Breast epithelium (tissue), 4 donors: ENCODE measurements around the gene RAD50. TPM values are rescaled to one million over a fixed set of nuclear protein-coding genes. Genes with fewer than 3 reads are reported as not detected.
A peak's percentile ranks its signal among the peaks of the same experiment; 100 is the strongest.
"Not testable (repeated sequence)": the region's sequence is repeated elsewhere in the genome, so short reads cannot be mapped to it uniquely, and the experiment has no call there.

Experiments used
- DNase-seq, 2 donors: peaks; one replicate each; pipeline ENCODE4 v3.0.0-alpha.2; 2019; ENCODE audit warnings: low spot score in 2 of 2
- H3K27ac ChIP-seq, 2 donors: fragments of 200-600 bp; sonication (generic) in 1 of 2; one replicate each; pipeline ENCODE4 v1.5.1; 2016 to 2019; ENCODE audit warnings: mild to moderate bottlenecking in 1 of 2
- H3K27me3 ChIP-seq, 2 donors: fragments of 200-600 bp; sonication (generic) in 1 of 2; one replicate each; pipeline versions ENCODE4 v1.5.1 to v1.6.0; 2017 to 2019; ENCODE audit warnings: control low read depth in 1 of 2, mild to moderate bottlenecking in 1 of 2
- H3K36me3 ChIP-seq: fragments of 200-600 bp; one replicate; pipeline ENCODE4 v1.5.1; 2019
- H3K4me1 ChIP-seq, 2 donors: fragments of 200-600 bp; sonication (generic); one replicate each; pipeline ENCODE4 v1.5.1; 2016 to 2019; ENCODE audit warnings: control low read depth in 1 of 2
- H3K4me3 ChIP-seq, 3 donors: fragments of 200-600 bp; sonication (generic); 1 replicate in 2 of 3; 2 replicates in 1 of 3; pipeline ENCODE4 v1.5.1; 2016 to 2019; ENCODE audit warnings: mild to moderate bottlenecking in 3 of 3, moderate library complexity in 2 of 3
- H3K9me3 ChIP-seq, 2 donors: fragments of 200-600 bp; sonication (generic) in 1 of 2; one replicate each; pipeline ENCODE4 v1.5.1; 2016 to 2019; ENCODE audit warnings: control low read depth in 1 of 2
- POLR2A ChIP-seq: fragments of 450-650 bp; IDR thresholded peaks from one replicate; pipeline ENCODE4 v1.6.1; 2016; ENCODE audit warnings: antibody characterized with exemption, mild to moderate bottlenecking, moderate library complexity
- POLR2AphosphoS5 ChIP-seq, 3 donors: sonication (generic); formaldehyde crosslinking; IDR thresholded peaks; one replicate each; pipeline ENCODE4 v1.6.1; 2017; ENCODE audit warnings: antibody characterized with exemption in 3 of 3
- intact Hi-C: fragments of 100-400 bp; cut with DNase I; formaldehyde crosslinking; loops from one replicate; pipeline ENCODE4 v1.15.1; 2023; ENCODE audit warnings: low total_unique reads
- total RNA-seq, 3 donors: library from RNA; depleted of rRNA; stranded (reverse); fragments of >200 nt; gene quantifications; one replicate each; pipeline ENCODE4 v1.1.0, GENCODE V29; 2016
- TF ChIP-seq, protein P1 (sequence below), 3 donors: fragments of 450-650 bp; IDR thresholded peaks; one replicate each; pipeline ENCODE4 v1.5.1; 2016 to 2017; ENCODE audit warnings: antibody characterized with exemption in 3 of 3, mild to moderate bottlenecking in 3 of 3, moderate library complexity in 3 of 3

The RAD50 gene
- total RNA-seq, 3 donors from 2014 or later, result 44.2 to 47.4 (median 44.6) TPM

- Histone ChIP-seq H3K4me3 (no peak overlapping the region), H3K4me1 (no peaks in the 10 kb centered on the region), H3K9me3 (no peaks in the 10 kb centered on the region), H3K27ac (no peak overlapping the region), H3K36me3 (no peaks in the 10 kb centered on the region), H3K27me3 (no peaks in the 10 kb centered on the region)
- TF ChIP-seq POLR2AphosphoS5 (IDR thresholded peaks at IDR 0.05) (no peak), POLR2A (no peak)
- no peak for DNase-seq
- intact Hi-C loops, result no loop called here
These were observed 9.5 kb upstream of the RAD50 start for GRCh38 chr5:132547269-132547668.

DNA sequence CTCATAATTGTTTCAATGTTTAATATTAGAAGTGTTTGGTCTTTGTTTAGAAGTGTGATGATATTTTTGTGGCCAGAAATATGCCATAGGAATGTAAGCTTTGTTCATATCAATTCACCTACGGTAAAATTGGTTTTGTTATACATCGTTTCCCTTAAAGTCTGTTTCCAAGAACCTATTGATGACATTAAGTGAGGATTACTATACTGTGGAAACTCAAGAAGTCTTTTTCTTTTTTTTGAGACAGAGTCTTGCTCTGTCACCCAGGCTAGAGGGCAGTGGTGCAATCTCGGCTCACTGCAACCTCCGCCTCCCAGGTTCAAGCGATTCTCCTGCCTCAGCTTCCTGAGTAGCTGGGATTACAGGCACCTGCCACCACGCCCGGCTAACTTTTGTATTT, 7.9 kb upstream of the RAD50 start:
- DNase-seq, H3K27ac ChIP-seq, H3K27me3 ChIP-seq, H3K9me3 ChIP-seq, H3K4me3 ChIP-seq, H3K4me1 ChIP-seq, intact Hi-C loops, H3K36me3 ChIP-seq: not testable (repeated sequence)

- H3K4me1 ChIP-seq, result no peaks in the 10 kb centered on the region
- TF ChIP-seq POLR2AphosphoS5 (IDR thresholded peaks at IDR 0.05), result no peak
- TF ChIP-seq, protein P1, sequence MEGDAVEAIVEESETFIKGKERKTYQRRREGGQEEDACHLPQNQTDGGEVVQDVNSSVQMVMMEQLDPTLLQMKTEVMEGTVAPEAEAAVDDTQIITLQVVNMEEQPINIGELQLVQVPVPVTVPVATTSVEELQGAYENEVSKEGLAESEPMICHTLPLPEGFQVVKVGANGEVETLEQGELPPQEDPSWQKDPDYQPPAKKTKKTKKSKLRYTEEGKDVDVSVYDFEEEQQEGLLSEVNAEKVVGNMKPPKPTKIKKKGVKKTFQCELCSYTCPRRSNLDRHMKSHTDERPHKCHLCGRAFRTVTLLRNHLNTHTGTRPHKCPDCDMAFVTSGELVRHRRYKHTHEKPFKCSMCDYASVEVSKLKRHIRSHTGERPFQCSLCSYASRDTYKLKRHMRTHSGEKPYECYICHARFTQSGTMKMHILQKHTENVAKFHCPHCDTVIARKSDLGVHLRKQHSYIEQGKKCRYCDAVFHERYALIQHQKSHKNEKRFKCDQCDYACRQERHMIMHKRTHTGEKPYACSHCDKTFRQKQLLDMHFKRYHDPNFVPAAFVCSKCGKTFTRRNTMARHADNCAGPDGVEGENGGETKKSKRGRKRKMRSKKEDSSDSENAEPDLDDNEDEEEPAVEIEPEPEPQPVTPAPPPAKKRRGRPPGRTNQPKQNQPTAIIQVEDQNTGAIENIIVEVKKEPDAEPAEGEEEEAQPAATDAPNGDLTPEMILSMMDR (IDR thresholded peaks at IDR 0.05), result no peak
- no peak overlapping the region for H3K27ac ChIP-seq
- H3K36me3 ChIP-seq, result no peaks in the 10 kb centered on the region
- DNase-seq, result no peak
- no peaks in the 10 kb centered on the region for H3K9me3 ChIP-seq
- no peak overlapping the region for H3K4me3 ChIP-seq
- H3K27me3 ChIP-seq, result no peaks in the 10 kb centered on the region
- intact Hi-C loops, result no loop called here
These were observed 7.2 kb upstream of the RAD50 start for GRCh38 chr5:132549576-132549975.

GRCh38 chr5:132556153-132556762, 519 bp upstream of the RAD50 start:
- intact Hi-C loops, result no loop called here
- DNase-seq, result no peak
- TF ChIP-seq POLR2AphosphoS5 (IDR thresholded peaks at IDR 0.05), result no peak
- TF ChIP-seq, protein P1 (IDR thresholded peaks at IDR 0.05), result no peak
- no peak for TF ChIP-seq POLR2A
- H3K36me3 ChIP-seq, result no peaks in the 10 kb centered on the region
- peak overlapping the region; percentile 70 to 86 (median 71) for H3K4me3 ChIP-seq
- no peaks in the 10 kb centered on the region for H3K9me3 ChIP-seq
- H3K27me3 ChIP-seq, result no peaks in the 10 kb centered on the region
- H3K27ac ChIP-seq, result peak overlapping the region; percentile 91 to 95
- peaks cover 0 to 6% of the 10 kb centered on the region in 2 donors for H3K4me1 ChIP-seq

GRCh38 chr5:132557478-132558172, 848 bp downstream of the RAD50 start:
- Histone ChIP-seq H3K4me3 (peak overlapping the region; percentile 70 to 86 (median 71)), H3K27me3 (no peaks in the 10 kb centered on the region), H3K4me1 (peaks cover 0 to 6% of the 10 kb centered on the region in 2 donors), H3K9me3 (no peaks in the 10 kb centered on the region), H3K36me3 (no peaks in the 10 kb centered on the region), H3K27ac (peak overlapping the region; percentile 91 to 95)
- no peak for DNase-seq
- intact Hi-C loops, result no loop called here
- TF ChIP-seq POLR2AphosphoS5 (IDR thresholded peaks at IDR 0.05) (no peak), POLR2A (no peak)
- TF ChIP-seq, protein P1 (IDR thresholded peaks at IDR 0.05), result no peak

GRCh38 chr5:132559383-132560060, 2.7 kb downstream of the RAD50 start:
- Histone ChIP-seq H3K4me1 (peaks cover 0 to 6% of the 10 kb centered on the region in 2 donors), H3K9me3 (peaks cover 10 to 11% of the 10 kb centered on the region in 2 donors), H3K36me3 (no peaks in the 10 kb centered on the region), H3K27ac (no peak overlapping the region), H3K27me3 (no peaks in the 10 kb centered on the region), H3K4me3 (no peak overlapping the region)
- DNase-seq, result no peak
- TF ChIP-seq POLR2A (no peak), POLR2AphosphoS5 (IDR thresholded peaks at IDR 0.05) (no peak)
- TF ChIP-seq, protein P1 (IDR thresholded peaks at IDR 0.05), result no peak
- intact Hi-C loops, result no loop called here
